ENCODE results near the gene EPHB1.

The EPHB1 gene

GRCh38 chr3:134822090-134822489 lies 27.0 kb downstream of the EPHB1 start:
- Histone ChIP-seq H3K18ac (ENCODE audit: low read length) (no peak overlapping the region), H3K27me3 (ENCODE audit: insufficient read depth, low read length, poor library complexity) (no peaks in the 10 kb centered on the region), H3K4ac (ENCODE audit: low read depth, low read length) (no peak overlapping the region), H3K4me1 (ENCODE audit: control insufficient read depth, low read depth, low read length) (no peaks in the 10 kb centered on the region), H2BK5ac (ENCODE audit: low read length) (no peak overlapping the region), H3K36me3 (ENCODE audit: control insufficient read depth, insufficient read depth, low read length) (no peaks in the 10 kb centered on the region), H3K27ac (ENCODE audit: low read depth, low read length) (no peak overlapping the region), H3K56ac (ENCODE audit: low read length) (no peak overlapping the region), H2BK15ac (replicated peaks; ENCODE audit: low read depth) (no peak overlapping the region), H4K8ac (ENCODE audit: low read depth, low read length) (no peak overlapping the region), H3K23ac (ENCODE audit: low read length) (no peak overlapping the region), H3K4me3 (ENCODE audit: low read length) (no peak overlapping the region), H4K5ac (ENCODE audit: low read length) (no peak overlapping the region), H3K9ac (ENCODE audit: low read length) (no peak overlapping the region), H3K4me2 (ENCODE audit: low read length) (no peak overlapping the region), H3K79me1 (ENCODE audit: low read length) (no peaks in the 10 kb centered on the region), H2AK5ac (ENCODE audit: low read length) (no peak overlapping the region), H3K79me2 (ENCODE audit: control insufficient read depth, insufficient read depth, low read length) (no peaks in the 10 kb centered on the region), H2BK120ac (ENCODE audit: low read depth, low read length) (no peak overlapping the region)
- no peak for DNase-seq
- WGBS (ENCODE audit: extremely low coverage, insufficient coverage, low lambda C conversion rate), result no CpG with 5 or more reads among the region's 4 CpGs

- Histone ChIP-seq H2BK5ac (ENCODE audit: low read length) (no peak overlapping the region), H3K56ac (ENCODE audit: low read length) (no peak overlapping the region), H3K79me1 (ENCODE audit: low read length) (no peaks in the 10 kb centered on the region), H3K4me1 (ENCODE audit: control insufficient read depth, low read depth, low read length) (no peaks in the 10 kb centered on the region), H3K4me2 (ENCODE audit: low read length) (no peak overlapping the region), H3K18ac (ENCODE audit: low read length) (no peak overlapping the region), H3K4ac (ENCODE audit: low read depth, low read length) (no peak overlapping the region), H2BK15ac (replicated peaks; ENCODE audit: low read depth) (no peak overlapping the region), H4K5ac (ENCODE audit: low read length) (no peak overlapping the region), H4K8ac (ENCODE audit: low read depth, low read length) (no peak overlapping the region), H3K23ac (ENCODE audit: low read length) (no peak overlapping the region), H2AK5ac (ENCODE audit: low read length) (no peak overlapping the region), H3K27me3 (ENCODE audit: insufficient read depth, low read length, poor library complexity) (no peaks in the 10 kb centered on the region), H3K4me3 (ENCODE audit: low read length) (no peak overlapping the region), H3K27ac (ENCODE audit: low read depth, low read length) (no peak overlapping the region), H2BK120ac (ENCODE audit: low read depth, low read length) (no peak overlapping the region), H3K79me2 (ENCODE audit: control insufficient read depth, insufficient read depth, low read length) (no peaks in the 10 kb centered on the region), H3K9ac (ENCODE audit: low read length) (no peak overlapping the region), H3K36me3 (ENCODE audit: control insufficient read depth, insufficient read depth, low read length) (no peaks in the 10 kb centered on the region)
- DNase-seq, result no peak
- WGBS (ENCODE audit: extremely low coverage, insufficient coverage, low lambda C conversion rate), result no CpG with 5 or more reads among the region's 2 CpGs
Observed at GRCh38 chr3:134823679-134824078, 28.6 kb downstream of the EPHB1 start.

DNA sequence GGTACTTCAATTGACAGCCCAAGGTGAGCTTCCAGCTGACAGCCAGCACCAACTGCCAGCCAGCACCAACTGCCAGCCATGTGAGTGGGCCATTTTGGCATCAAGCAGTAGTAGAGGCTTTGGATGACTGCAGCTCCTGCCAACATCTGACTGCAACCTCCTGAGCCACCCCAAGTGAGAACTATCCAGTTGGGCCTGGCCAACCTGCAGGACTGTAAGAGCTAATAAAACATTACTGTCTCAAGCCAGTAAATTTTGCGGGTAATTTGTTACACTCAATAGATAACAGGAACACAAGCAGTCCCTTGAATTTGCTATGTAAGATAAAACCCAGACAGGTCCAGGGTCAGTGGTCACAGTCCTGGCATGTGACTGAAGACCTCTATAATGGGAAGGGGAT lies 29.7 kb downstream of the EPHB1 start:
- no peak overlapping the region for H3K27ac ChIP-seq (ENCODE audit: low read depth, low read length)
- H3K56ac ChIP-seq (ENCODE audit: low read length), result no peak overlapping the region
- H3K27me3 ChIP-seq (ENCODE audit: insufficient read depth, low read length, poor library complexity), result no peaks in the 10 kb centered on the region
- H3K79me1 ChIP-seq (ENCODE audit: low read length), result no peaks in the 10 kb centered on the region
- no peak overlapping the region for H4K5ac ChIP-seq (ENCODE audit: low read length)
- H3K9ac ChIP-seq (ENCODE audit: low read length), result no peak overlapping the region
- H3K4me3 ChIP-seq (ENCODE audit: low read length), result no peak overlapping the region
- H3K23ac ChIP-seq (ENCODE audit: low read length), result no peak overlapping the region
- DNase-seq, result no peak
- no peak overlapping the region for H2BK120ac ChIP-seq (ENCODE audit: low read depth, low read length)
- H3K18ac ChIP-seq (ENCODE audit: low read length), result no peak overlapping the region
- H3K4me2 ChIP-seq (ENCODE audit: low read length), result no peak overlapping the region
- no peak overlapping the region for H2BK15ac ChIP-seq (replicated peaks; ENCODE audit: low read depth)
- H3K4me1 ChIP-seq (ENCODE audit: control insufficient read depth, low read depth, low read length), result no peaks in the 10 kb centered on the region
- H4K8ac ChIP-seq (ENCODE audit: low read depth, low read length), result no peak overlapping the region
- no CpG with 5 or more reads among the region's 1 CpG for WGBS (ENCODE audit: extremely low coverage, insufficient coverage, low lambda C conversion rate)
- no peak overlapping the region for H3K4ac ChIP-seq (ENCODE audit: low read depth, low read length)
- no peak overlapping the region for H2AK5ac ChIP-seq (ENCODE audit: low read length)
- H3K36me3 ChIP-seq (ENCODE audit: control insufficient read depth, insufficient read depth, low read length), result no peaks in the 10 kb centered on the region
- H2BK5ac ChIP-seq (ENCODE audit: low read length), result no peak overlapping the region
- no peaks in the 10 kb centered on the region for H3K79me2 ChIP-seq (ENCODE audit: control insufficient read depth, insufficient read depth, low read length)

GRCh38 chr3:134827213-134827612 lies 32.2 kb downstream of the EPHB1 start:
- Histone ChIP-seq H3K79me2 (ENCODE audit: control insufficient read depth, insufficient read depth, low read length) (no peaks in the 10 kb centered on the region), H3K4ac (ENCODE audit: low read depth, low read length) (no peak overlapping the region), H3K18ac (ENCODE audit: low read length) (no peak overlapping the region), H3K56ac (ENCODE audit: low read length) (no peak overlapping the region), H3K27ac (ENCODE audit: low read depth, low read length) (no peak overlapping the region), H3K23ac (ENCODE audit: low read length) (no peak overlapping the region), H3K9ac (ENCODE audit: low read length) (no peak overlapping the region), H2BK120ac (ENCODE audit: low read depth, low read length) (no peak overlapping the region), H3K4me1 (ENCODE audit: control insufficient read depth, low read depth, low read length) (no peaks in the 10 kb centered on the region), H3K4me2 (ENCODE audit: low read length) (no peak overlapping the region), H2BK5ac (ENCODE audit: low read length) (no peak overlapping the region), H3K36me3 (ENCODE audit: control insufficient read depth, insufficient read depth, low read length) (no peaks in the 10 kb centered on the region), H3K27me3 (ENCODE audit: insufficient read depth, low read length, poor library complexity) (no peaks in the 10 kb centered on the region), H4K5ac (ENCODE audit: low read length) (no peak overlapping the region), H3K79me1 (ENCODE audit: low read length) (no peaks in the 10 kb centered on the region), H4K8ac (ENCODE audit: low read depth, low read length) (no peak overlapping the region), H3K4me3 (ENCODE audit: low read length) (no peak overlapping the region), H2BK15ac (replicated peaks; ENCODE audit: low read depth) (no peak overlapping the region), H2AK5ac (ENCODE audit: low read length) (no peak overlapping the region)
- no CpG with 5 or more reads among the region's 6 CpGs for WGBS (ENCODE audit: extremely low coverage, insufficient coverage, low lambda C conversion rate)
- DNase-seq, result no peak

DNA sequence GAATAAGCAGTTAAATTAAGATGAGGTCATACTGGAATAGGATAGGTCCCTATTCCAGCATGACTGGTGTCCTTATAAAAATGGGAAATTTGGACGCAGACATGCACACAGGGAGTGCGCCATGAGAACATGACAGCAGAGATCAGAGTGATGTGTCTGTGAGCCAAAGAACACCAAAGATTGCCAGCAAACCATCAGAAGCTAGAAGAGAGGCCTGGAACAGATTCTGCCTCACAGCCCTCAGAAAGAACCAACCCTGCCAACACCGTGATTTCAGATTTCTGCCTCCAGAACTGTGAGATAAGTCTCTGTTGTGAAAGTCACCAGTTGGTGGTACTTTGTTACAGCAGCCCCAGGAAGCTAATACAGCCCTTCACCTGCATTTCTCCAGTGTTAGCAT lies 34.7 kb downstream of the EPHB1 start:
- H4K8ac ChIP-seq (ENCODE audit: low read depth, low read length), result no peak overlapping the region
- no peak overlapping the region for H3K4me3 ChIP-seq (ENCODE audit: low read length)
- no peak overlapping the region for H3K23ac ChIP-seq (ENCODE audit: low read length)
- no peak overlapping the region for H3K27ac ChIP-seq (ENCODE audit: low read depth, low read length)
- H3K4me1 ChIP-seq (ENCODE audit: control insufficient read depth, low read depth, low read length), result no peaks in the 10 kb centered on the region
- no peak overlapping the region for H3K56ac ChIP-seq (ENCODE audit: low read length)
- DNase-seq, result no peak
- no peak overlapping the region for H3K9ac ChIP-seq (ENCODE audit: low read length)
- H2BK15ac ChIP-seq (replicated peaks; ENCODE audit: low read depth), result no peak overlapping the region
- H3K36me3 ChIP-seq (ENCODE audit: control insufficient read depth, insufficient read depth, low read length), result no peaks in the 10 kb centered on the region
- no peak overlapping the region for H3K18ac ChIP-seq (ENCODE audit: low read length)
- H4K5ac ChIP-seq (ENCODE audit: low read length), result no peak overlapping the region
- H2BK5ac ChIP-seq (ENCODE audit: low read length), result no peak overlapping the region
- H3K4ac ChIP-seq (ENCODE audit: low read depth, low read length), result no peak overlapping the region
- no peak overlapping the region for H3K4me2 ChIP-seq (ENCODE audit: low read length)
- no peak overlapping the region for H2BK120ac ChIP-seq (ENCODE audit: low read depth, low read length)
- no peaks in the 10 kb centered on the region for H3K27me3 ChIP-seq (ENCODE audit: insufficient read depth, low read length, poor library complexity)
- WGBS (ENCODE audit: extremely low coverage, insufficient coverage, low lambda C conversion rate), result no CpG with 5 or more reads among the region's 3 CpGs
- no peaks in the 10 kb centered on the region for H3K79me1 ChIP-seq (ENCODE audit: low read length)
- no peaks in the 10 kb centered on the region for H3K79me2 ChIP-seq (ENCODE audit: control insufficient read depth, insufficient read depth, low read length)
- no peak overlapping the region for H2AK5ac ChIP-seq (ENCODE audit: low read length)

DNA sequence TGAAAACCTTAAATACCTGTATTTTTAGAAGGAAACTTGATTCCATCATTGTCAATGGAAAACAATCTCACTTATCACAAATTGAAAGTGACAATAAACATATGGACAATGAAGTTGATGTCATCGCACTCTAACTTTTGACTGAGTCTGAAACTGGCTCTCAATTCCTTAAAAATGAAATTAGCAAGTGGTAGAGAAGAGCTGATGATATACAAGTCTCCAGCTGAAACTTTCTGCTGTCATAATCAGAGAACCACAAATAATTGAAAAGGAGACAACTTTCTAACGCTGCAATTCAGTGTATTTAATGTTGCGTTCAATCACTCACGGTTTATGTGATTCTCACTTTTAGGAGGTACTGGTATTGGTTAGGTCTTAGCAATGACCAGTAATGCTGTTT lies 37.5 kb downstream of the EPHB1 start:
- Histone ChIP-seq H2BK120ac (ENCODE audit: low read depth, low read length) (no peak overlapping the region), H3K36me3 (ENCODE audit: control insufficient read depth, insufficient read depth, low read length) (no peaks in the 10 kb centered on the region), H3K4me2 (ENCODE audit: low read length) (no peak overlapping the region), H3K4me3 (ENCODE audit: low read length) (no peak overlapping the region), H3K79me2 (ENCODE audit: control insufficient read depth, insufficient read depth, low read length) (no peaks in the 10 kb centered on the region), H3K27me3 (ENCODE audit: insufficient read depth, low read length, poor library complexity) (no peaks in the 10 kb centered on the region), H3K23ac (ENCODE audit: low read length) (no peak overlapping the region), H2BK5ac (ENCODE audit: low read length) (no peak overlapping the region), H3K4ac (ENCODE audit: low read depth, low read length) (no peak overlapping the region), H3K56ac (ENCODE audit: low read length) (no peak overlapping the region), H3K18ac (ENCODE audit: low read length) (no peak overlapping the region), H3K4me1 (ENCODE audit: control insufficient read depth, low read depth, low read length) (no peaks in the 10 kb centered on the region), H4K5ac (ENCODE audit: low read length) (no peak overlapping the region), H3K27ac (ENCODE audit: low read depth, low read length) (no peak overlapping the region), H2BK15ac (replicated peaks; ENCODE audit: low read depth) (no peak overlapping the region), H2AK5ac (ENCODE audit: low read length) (no peak overlapping the region), H3K79me1 (ENCODE audit: low read length) (no peaks in the 10 kb centered on the region), H4K8ac (ENCODE audit: low read depth, low read length) (no peak overlapping the region), H3K9ac (ENCODE audit: low read length) (no peak overlapping the region)
- no CpG with 5 or more reads among the region's 4 CpGs for WGBS (ENCODE audit: extremely low coverage, insufficient coverage, low lambda C conversion rate)
- DNase-seq, result no peak

Data from mesendoderm (in vitro differentiated cells).